HG03521 (cell line): ENCODE measurements around the gene IL33.

Experiments
- ATAC-seq: cut with Tn5 transposase; IDR thresholded peaks from one replicate; pipeline ENCODE4 v1.9.1; 2021; ENCODE audit warnings: mild to moderate bottlenecking, moderate library complexity; ENCODE audit not compliant: unreplicated experiment

IL33 gene

GRCh38 chr9:6277417-6277816 is 61.8 kb downstream of the IL33 start:
- no peak for ATAC-seq

DNA sequence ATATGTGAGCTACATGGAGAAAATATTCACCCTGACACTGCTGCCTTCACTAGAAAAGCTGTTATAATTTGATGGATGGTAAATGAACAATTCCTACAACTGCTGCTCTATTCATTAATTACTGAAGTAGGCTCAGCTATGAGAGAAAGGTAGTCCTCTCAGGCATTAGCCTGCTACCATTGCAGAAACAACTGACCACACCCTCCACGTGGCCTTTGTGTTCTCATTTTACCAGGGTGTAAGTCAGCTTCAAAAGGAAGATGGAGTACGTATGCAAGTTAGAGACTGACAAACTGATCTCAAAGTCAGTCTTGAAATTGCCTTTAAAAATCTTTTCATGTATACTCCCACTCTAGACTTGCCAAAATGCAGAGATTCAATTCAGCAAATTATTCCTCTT is 86.3 kb downstream of the IL33 start:
- ATAC-seq = no peak

- no peak for ATAC-seq
Observed at GRCh38 chr9:6302417-6302816, 86.8 kb downstream of the IL33 start.

DNA sequence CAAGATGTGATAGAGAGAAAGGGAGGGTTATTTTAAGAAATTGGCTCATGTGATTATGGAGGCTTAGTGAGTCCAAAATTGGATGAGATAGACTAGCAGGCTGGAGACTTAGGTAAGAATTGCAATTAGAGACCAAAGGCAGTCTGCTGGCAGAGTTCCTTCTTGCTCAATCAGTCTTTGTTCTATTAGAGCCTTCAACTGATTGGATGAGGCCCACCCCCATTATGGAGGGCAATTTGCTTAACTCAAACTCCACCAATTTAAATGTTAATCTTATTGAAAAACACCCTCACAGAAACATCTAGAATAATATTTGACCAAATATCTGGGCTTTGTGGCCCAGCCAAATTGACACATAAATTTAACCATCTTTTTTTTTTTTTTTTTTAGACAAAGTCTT is 88.6 kb downstream of the IL33 start:
- ATAC-seq = no peak

DNA sequence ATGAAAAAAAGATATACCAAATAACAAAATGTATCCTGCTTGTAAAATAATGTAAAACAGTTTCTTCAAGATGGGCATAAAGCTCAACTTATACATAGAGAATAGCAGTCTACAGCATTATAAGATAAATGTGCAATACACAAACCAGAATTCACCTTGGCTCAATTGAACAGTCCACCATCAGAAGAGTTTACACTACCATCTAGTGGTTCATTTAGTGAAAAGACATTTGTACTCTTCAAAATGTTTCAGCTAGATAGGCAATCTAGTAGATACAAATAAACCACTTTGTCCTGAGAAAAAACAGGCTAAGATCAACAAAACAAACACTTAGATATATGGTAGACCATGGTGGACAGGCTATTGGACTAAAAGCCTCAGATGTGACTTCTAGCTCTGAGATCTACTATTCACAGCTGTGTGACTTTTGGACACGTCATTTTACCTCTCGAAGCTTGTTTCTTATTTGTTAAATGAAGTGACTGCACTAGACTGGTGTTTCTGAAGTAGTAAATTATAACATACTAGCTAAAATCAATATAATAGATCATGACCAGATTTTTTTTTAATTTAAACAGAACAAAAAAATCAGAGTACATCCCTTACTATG is 90.5 kb downstream of the IL33 start:
- no peak for ATAC-seq
